Measurements from ENCODE around the gene TBC1D13. TPM values are rescaled to one million over a fixed set of nuclear protein-coding genes. Genes with fewer than 3 reads are reported as not detected.

The TBC1D13 gene
- total and polyA plus RNA-seq, 2 experiments from 2014 or later, result 8.3 to 19.4 TPM

DNA sequence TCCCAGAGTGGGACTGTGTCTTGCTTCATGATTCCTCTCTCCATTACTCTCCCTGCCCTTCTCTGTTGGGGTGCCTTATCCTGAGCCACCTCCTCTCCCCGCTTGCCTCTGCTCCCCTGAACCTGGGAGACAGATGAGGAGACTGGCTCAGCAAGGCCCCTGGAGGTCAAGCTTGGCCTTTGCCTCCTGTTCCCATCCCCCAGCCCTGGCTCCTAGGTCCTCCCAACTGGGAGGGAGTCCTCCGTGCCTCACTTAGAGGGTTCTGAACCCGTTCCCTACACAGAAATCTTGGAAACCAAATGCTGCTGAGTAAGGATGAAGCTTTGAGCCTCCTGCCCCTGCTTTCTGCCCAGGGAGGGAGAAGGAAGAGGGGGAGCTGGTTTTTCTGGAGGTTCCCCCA, 21.5 kb downstream of the TBC1D13 start:
- DNase-seq (ENCODE audit: low spot score) (no peak), ATAC-seq (no peak)
- no peak overlapping the region for H3K4me3 ChIP-seq
- H3K4me3 Mint-ChIP-seq, result no peak overlapping the region
- H3K9me3 Mint-ChIP-seq, result no peaks in the 10 kb centered on the region
- H3K27me3 ChIP-seq (ENCODE audit: insufficient read depth), result no peaks in the 10 kb centered on the region
- no peaks in the 10 kb centered on the region for H3K36me3 ChIP-seq (ENCODE audit: insufficient read depth)
- no peak overlapping the region for H2AFZ ChIP-seq
- H3K27ac ChIP-seq (ENCODE audit: low read depth), result no peak overlapping the region
- 0 out of 2 replicates have a peak, but pooled peaks cover 4% of the 10 kb centered on the region for H3F3A ChIP-seq (replicated peaks; ENCODE audit: low read depth)
- H3K27me3 Mint-ChIP-seq (ENCODE audit: insufficient read depth, low read depth, poor library complexity), result peaks cover 2% of the 10 kb centered on the region
- no peak overlapping the region for H3K27ac Mint-ChIP-seq
- peaks cover 3% of the 10 kb centered on the region; the same call in 1 of the 2 replicates for H4K20me1 ChIP-seq (replicated peaks; ENCODE audit: insufficient read depth)
- no peaks in the 10 kb centered on the region for H3K9me2 ChIP-seq (ENCODE audit: insufficient read depth)
- H3K4me2 ChIP-seq, result no peak overlapping the region
- TF ChIP-seq, protein P1, sequence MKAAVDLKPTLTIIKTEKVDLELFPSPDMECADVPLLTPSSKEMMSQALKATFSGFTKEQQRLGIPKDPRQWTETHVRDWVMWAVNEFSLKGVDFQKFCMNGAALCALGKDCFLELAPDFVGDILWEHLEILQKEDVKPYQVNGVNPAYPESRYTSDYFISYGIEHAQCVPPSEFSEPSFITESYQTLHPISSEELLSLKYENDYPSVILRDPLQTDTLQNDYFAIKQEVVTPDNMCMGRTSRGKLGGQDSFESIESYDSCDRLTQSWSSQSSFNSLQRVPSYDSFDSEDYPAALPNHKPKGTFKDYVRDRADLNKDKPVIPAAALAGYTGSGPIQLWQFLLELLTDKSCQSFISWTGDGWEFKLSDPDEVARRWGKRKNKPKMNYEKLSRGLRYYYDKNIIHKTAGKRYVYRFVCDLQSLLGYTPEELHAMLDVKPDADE (IDR thresholded peaks at IDR 0.05), result no peak
- no peak for TF ChIP-seq REST (IDR thresholded peaks at IDR 0.05; ENCODE audit: unreplicated experiment)
- TF ChIP-seq CREB1 (CRISPR knock-in tag; IDR thresholded peaks at IDR 0.05; ENCODE audit: low read depth), result no peak
- TF ChIP-seq POLR2AphosphoS5 (IDR thresholded peaks at IDR 0.05; ENCODE audit: low read depth), result no peak
- no peak for TF ChIP-seq ZNF114 (CRISPR knock-in tag; IDR thresholded peaks at IDR 0.05)
- TF ChIP-seq ZNF331 (CRISPR knock-in tag; IDR thresholded peaks at IDR 0.05; ENCODE audit: low read depth), result no peak
- no peak for TF ChIP-seq EZH2 (IDR thresholded peaks at IDR 0.05; ENCODE audit: low read depth, unreplicated experiment)
- TF ChIP-seq EZH2phosphoT487 (IDR thresholded peaks at IDR 0.05; ENCODE audit: unreplicated experiment), result no peak
- TF ChIP-seq NANOG (IDR thresholded peaks at IDR 0.05; ENCODE audit: borderline replicate concordance), result no peak
- no peak for TF ChIP-seq ZNF462 (CRISPR knock-in tag; IDR thresholded peaks at IDR 0.05)
- TF ChIP-seq STAT1 (IDR thresholded peaks at IDR 0.05; ENCODE audit: unreplicated experiment), result no peak
- TF ChIP-seq JUNB (IDR thresholded peaks at IDR 0.05; ENCODE audit: unreplicated experiment), result no peak
- TF ChIP-seq, protein P2, sequence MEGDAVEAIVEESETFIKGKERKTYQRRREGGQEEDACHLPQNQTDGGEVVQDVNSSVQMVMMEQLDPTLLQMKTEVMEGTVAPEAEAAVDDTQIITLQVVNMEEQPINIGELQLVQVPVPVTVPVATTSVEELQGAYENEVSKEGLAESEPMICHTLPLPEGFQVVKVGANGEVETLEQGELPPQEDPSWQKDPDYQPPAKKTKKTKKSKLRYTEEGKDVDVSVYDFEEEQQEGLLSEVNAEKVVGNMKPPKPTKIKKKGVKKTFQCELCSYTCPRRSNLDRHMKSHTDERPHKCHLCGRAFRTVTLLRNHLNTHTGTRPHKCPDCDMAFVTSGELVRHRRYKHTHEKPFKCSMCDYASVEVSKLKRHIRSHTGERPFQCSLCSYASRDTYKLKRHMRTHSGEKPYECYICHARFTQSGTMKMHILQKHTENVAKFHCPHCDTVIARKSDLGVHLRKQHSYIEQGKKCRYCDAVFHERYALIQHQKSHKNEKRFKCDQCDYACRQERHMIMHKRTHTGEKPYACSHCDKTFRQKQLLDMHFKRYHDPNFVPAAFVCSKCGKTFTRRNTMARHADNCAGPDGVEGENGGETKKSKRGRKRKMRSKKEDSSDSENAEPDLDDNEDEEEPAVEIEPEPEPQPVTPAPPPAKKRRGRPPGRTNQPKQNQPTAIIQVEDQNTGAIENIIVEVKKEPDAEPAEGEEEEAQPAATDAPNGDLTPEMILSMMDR (conservative IDR thresholded peaks at IDR 0.05; ENCODE audit: low read depth in 2 of 2), result no peak
- H3K4me1 ChIP-seq (ENCODE audit: insufficient read depth), result no peaks in the 10 kb centered on the region
- peaks cover 20% of the 10 kb centered on the region for H3K36me3 Mint-ChIP-seq (ENCODE audit: low read depth)
- no peaks in the 10 kb centered on the region for H3K79me2 ChIP-seq (replicated peaks; ENCODE audit: insufficient read depth)
- no peaks in the 10 kb centered on the region for H3K4me1 Mint-ChIP-seq
